Neuronal stem cell (in vitro differentiated cells): ENCODE data around the gene SHISAL1. TPM values are rescaled to one million over a fixed set of nuclear protein-coding genes. Genes with fewer than 3 reads are reported as not detected.

Experiments used
- DNase-seq: peaks from one replicate; pipeline ENCODE4 v3.0.0-alpha.2; 2013; ENCODE audit warnings: low spot score
- H2AFZ ChIP-seq: one replicate; pipeline ENCODE4 v1.6.1; 2013; ENCODE audit warnings: mild to moderate bottlenecking, low read length, inconsistent platforms
- H2AK5ac ChIP-seq: 2 replicates; pipeline ENCODE4 v1.6.1; 2013; ENCODE audit warnings: low read depth, mild to moderate bottlenecking, inconsistent platforms, low read length, moderate library complexity, mixed read lengths
- H2BK120ac ChIP-seq: 2 replicates; pipeline ENCODE4 v1.6.1; 2013; ENCODE audit warnings: low read depth, mild to moderate bottlenecking, inconsistent platforms, low read length, moderate library complexity, mixed read lengths
- H2BK12ac ChIP-seq: one replicate; pipeline ENCODE4 v1.6.1; 2013; ENCODE audit warnings: low read length, inconsistent platforms
- H2BK15ac ChIP-seq: 2 replicates; pipeline ENCODE4 v1.6.1; 2013; ENCODE audit warnings: mild to moderate bottlenecking, low read length, inconsistent platforms, mixed read lengths
- H2BK5ac ChIP-seq: one replicate; pipeline ENCODE4 v1.6.1; 2013; ENCODE audit warnings: inconsistent platforms, mild to moderate bottlenecking, low read length, moderate library complexity
- H3K14ac ChIP-seq: one replicate; pipeline ENCODE4 v1.6.1; 2013; ENCODE audit warnings: low read length, inconsistent platforms
- H3K18ac ChIP-seq: 2 replicates; pipeline ENCODE4 v1.6.1; 2013; ENCODE audit warnings: low read length, inconsistent platforms
- H3K23ac ChIP-seq: 2 replicates; pipeline ENCODE4 v1.6.1; 2013; ENCODE audit warnings: low read depth, mild to moderate bottlenecking, mixed read lengths, low read length, inconsistent platforms; ENCODE audit not compliant: poor library complexity
- H3K27ac ChIP-seq: replicated peaks from 3 replicates; pipeline ENCODE4 v1.5.1; 2013; ENCODE audit warnings: low read length, inconsistent platforms
- H3K27me3 ChIP-seq, 3 experiments: 2 replicates each; pipeline ENCODE4 v1.6.1; 2013; ENCODE audit warnings: low read length in 3 of 3, mild to moderate bottlenecking in 2 of 3, inconsistent platforms in 1 of 3, low read depth in 1 of 3, mixed read lengths in 1 of 3, moderate library complexity in 1 of 3; ENCODE audit not compliant: control insufficient read depth in 3 of 3, insufficient read depth in 3 of 3
- H3K36me3 ChIP-seq, 2 donors: replicated peaks in 1 of 2; 2 replicates each; pipeline ENCODE4 v1.6.1; 2013; ENCODE audit warnings: low read length in 2 of 2; ENCODE audit not compliant: control insufficient read depth in 2 of 2, insufficient read depth in 2 of 2
- H3K4ac ChIP-seq: 2 replicates; pipeline ENCODE4 v1.6.1; 2013; ENCODE audit warnings: inconsistent platforms, mild to moderate bottlenecking, low read length, moderate library complexity
- H3K4me1 ChIP-seq, 2 donors: 1 replicate in 1 of 2; 2 replicates in 1 of 2; pipeline ENCODE4 v1.6.1; 2013; ENCODE audit warnings: low read length in 2 of 2, low read depth in 1 of 2; ENCODE audit not compliant: control insufficient read depth in 2 of 2, insufficient read depth in 1 of 2
- H3K4me2 ChIP-seq: one replicate; pipeline ENCODE4 v1.6.1; 2013; ENCODE audit warnings: mild to moderate bottlenecking, low read length, inconsistent platforms; ENCODE audit not compliant: insufficient read depth, poor library complexity, severe bottlenecking
- H3K4me3 ChIP-seq, 2 donors: 2 replicates each; pipeline ENCODE4 v1.5.1; 2013; ENCODE audit warnings: low read length in 2 of 2, mild to moderate bottlenecking in 2 of 2, inconsistent platforms in 1 of 2, moderate library complexity in 1 of 2
- H3K79me1 ChIP-seq: one replicate; pipeline ENCODE4 v1.6.1; 2013; ENCODE audit warnings: low read depth, mild to moderate bottlenecking, inconsistent platforms, low read length, moderate library complexity
- H3K9ac ChIP-seq: one replicate; pipeline ENCODE4 v1.6.1; 2013; ENCODE audit warnings: mild to moderate bottlenecking, low read depth, low read length, inconsistent platforms; ENCODE audit not compliant: poor library complexity
- H3K9me3 ChIP-seq, 2 donors: replicated peaks in 1 of 2; 2 replicates each; pipeline versions ENCODE3 to v1.6.1; 2013; ENCODE audit warnings: low read length in 2 of 2, mild to moderate bottlenecking in 2 of 2, inconsistent platforms in 1 of 2, low read depth in 1 of 2, mixed read lengths in 1 of 2, moderate library complexity in 1 of 2; ENCODE audit not compliant: control insufficient read depth in 2 of 2, insufficient read depth in 1 of 2
- H4K8ac ChIP-seq: one replicate; pipeline ENCODE4 v1.6.1; 2013; ENCODE audit warnings: low read depth, mild to moderate bottlenecking, inconsistent platforms, low read length, moderate library complexity
- H4K91ac ChIP-seq: one replicate; pipeline ENCODE4 v1.6.1; 2013; ENCODE audit warnings: low read length, low read depth, mild to moderate bottlenecking, inconsistent platforms; ENCODE audit not compliant: poor library complexity
- WGBS, 2 donors: extraction: QIAGEN DNeasy Blood & Tissue Kit; methylation state at CpG; one replicate each; pipeline ENCODE4 v1.1.7; 2013; ENCODE audit warnings: missing lambda C conversion rate in 2 of 2, mixed read lengths in 1 of 2; ENCODE audit not compliant: insufficient read length in 2 of 2, insufficient replicate concordance in 1 of 2; ENCODE audit errors: extremely low coverage in 2 of 2; 5-methylcytosine and 5-hydroxymethylcytosine counted together
- polyA plus RNA-seq, 2 experiments: library from polyadenylated mRNA; stranded (reverse); fragments of 200-250 nt; gene quantifications; one replicate each; pipeline ENCODE4 v1.2.3, GENCODE V29; 2013

Gene SHISAL1
- 3.6 TPM for polyA plus RNA-seq (2013, experiment 1 of 2)
- polyA plus RNA-seq (2013, experiment 2 of 2) = 3.6 TPM

DNA sequence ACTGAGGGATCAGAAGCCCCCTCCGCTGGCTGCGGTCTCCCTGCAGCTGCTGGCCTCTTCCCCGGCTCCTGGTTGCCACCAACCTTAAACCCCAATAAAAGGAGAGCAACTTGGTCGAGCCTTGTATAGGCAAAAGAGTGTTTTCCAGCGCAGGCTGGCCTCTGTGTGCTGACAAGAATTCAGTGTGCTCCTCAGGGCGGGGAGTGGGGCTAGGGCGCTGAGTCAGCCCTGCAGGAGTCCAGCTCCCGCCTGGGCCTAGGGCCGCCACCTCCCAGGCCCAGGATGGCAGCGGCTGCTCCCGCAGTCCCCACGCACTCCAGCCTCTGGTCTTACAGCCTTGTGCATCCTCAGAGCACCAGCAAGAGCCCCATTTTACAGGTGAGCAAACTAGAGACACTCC, at the start of gene SHISAL1:
Gene SHISAL1 (minus strand): TSS at position 186 of the 400 bp plus-strand sequence. CDS start 12,006 bp downstream, outside the sequence.
- no peak for DNase-seq
- Histone ChIP-seq H3K4me3 (no peak within 1 kb of the TSS), H3K14ac (peak within 1 kb of the TSS; percentile 58), H3K4me1 (peaks cover 9 to 22% of the 10 kb centered on the region in 2 donors), H3K4me2 (no peak within 1 kb of the TSS), H3K27ac (no peak within 1 kb of the TSS), H3K4ac (peak within 1 kb of the TSS; percentile 53), H3K79me1 (no peaks in the 10 kb centered on the region), H4K91ac (no peak within 1 kb of the TSS), H2AK5ac (peak within 1 kb of the TSS; percentile 82), H3K23ac (peak within 1 kb of the TSS; percentile 18), H2BK5ac (peak within 1 kb of the TSS; percentile 55), H3K9ac (no peak within 1 kb of the TSS), H3K9me3 (no peaks in the 10 kb centered on the region), H2BK15ac (peak within 1 kb of the TSS; percentile 56), H2AFZ (no peak within 1 kb of the TSS), H2BK120ac (peak within 1 kb of the TSS; percentile 9), H3K27me3 (no peaks in the 10 kb centered on the region), H3K18ac (peak within 1 kb of the TSS; percentile 55), H3K36me3 (no peaks in the 10 kb centered on the region), H4K8ac (peak within 1 kb of the TSS; percentile 78), H2BK12ac (no peak within 1 kb of the TSS)
- no CpG with 5 or more reads among the region's 12 CpGs for WGBS, 2 donors

DNA sequence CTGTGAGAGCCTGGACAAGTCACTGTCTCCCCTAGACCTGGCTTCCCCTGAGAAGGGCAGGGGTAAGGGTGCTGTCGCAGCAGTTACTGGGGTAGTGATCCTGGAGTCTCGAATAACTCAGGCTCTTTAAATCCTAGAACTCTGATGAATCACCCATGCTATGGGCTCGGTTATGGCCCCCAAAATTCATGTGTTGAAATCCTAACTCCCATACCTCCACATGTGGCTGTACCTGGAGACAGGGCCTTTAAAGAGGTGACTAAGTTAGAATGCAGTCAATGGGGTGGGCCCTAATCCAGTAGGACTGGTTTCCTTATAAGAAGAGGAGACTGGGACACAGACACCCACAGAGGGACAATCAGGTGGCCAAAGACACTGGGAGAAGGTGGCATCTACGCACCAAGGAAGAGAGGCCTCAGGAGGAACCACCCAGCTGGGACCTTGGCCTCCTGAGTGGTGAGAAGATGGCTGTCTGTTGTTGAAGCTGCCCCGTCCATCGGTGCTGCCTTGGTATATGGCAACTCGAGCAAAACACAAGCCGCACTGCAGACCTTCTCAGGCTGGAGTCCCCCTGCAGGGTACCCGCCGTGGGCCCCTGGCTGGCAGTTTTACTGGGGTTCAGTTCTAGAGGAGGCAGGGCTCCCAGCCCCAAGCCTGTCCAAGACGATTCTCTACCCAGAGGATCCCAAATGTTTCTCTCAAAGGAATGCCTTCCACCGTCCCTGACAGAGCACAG, 48.8 kb upstream of the SHISAL1 start:
- Histone ChIP-seq H3K27ac (no peak overlapping the region), H3K36me3 (no peaks in the 10 kb centered on the region), H2AFZ (no peak overlapping the region), H3K4ac (no peak overlapping the region), H2BK15ac (peak overlapping the region; percentile 63), H3K23ac (no peak overlapping the region), H2BK120ac (no peak overlapping the region), H2AK5ac (peak overlapping the region; percentile 88), H4K8ac (no peak overlapping the region), H3K4me2 (no peak overlapping the region), H3K4me1 (peaks cover 19 to 31% of the 10 kb centered on the region in 2 donors), H4K91ac (no peak overlapping the region), H3K9ac (peak overlapping the region; percentile 32), H2BK12ac (no peak overlapping the region), H3K79me1 (peaks cover 2% of the 10 kb centered on the region), H3K18ac (peak overlapping the region; percentile 72), H3K9me3 (no peaks in the 10 kb centered on the region), H3K4me3 (no peak overlapping the region), H2BK5ac (no peak overlapping the region), H3K14ac (no peak overlapping the region), H3K27me3 (peaks cover 0 to 28% (median 0%) of the 10 kb centered on the region in 3 experiments)
- no CpG with 5 or more reads among the region's 12 CpGs for WGBS, 2 donors
- DNase-seq = no peak

DNA sequence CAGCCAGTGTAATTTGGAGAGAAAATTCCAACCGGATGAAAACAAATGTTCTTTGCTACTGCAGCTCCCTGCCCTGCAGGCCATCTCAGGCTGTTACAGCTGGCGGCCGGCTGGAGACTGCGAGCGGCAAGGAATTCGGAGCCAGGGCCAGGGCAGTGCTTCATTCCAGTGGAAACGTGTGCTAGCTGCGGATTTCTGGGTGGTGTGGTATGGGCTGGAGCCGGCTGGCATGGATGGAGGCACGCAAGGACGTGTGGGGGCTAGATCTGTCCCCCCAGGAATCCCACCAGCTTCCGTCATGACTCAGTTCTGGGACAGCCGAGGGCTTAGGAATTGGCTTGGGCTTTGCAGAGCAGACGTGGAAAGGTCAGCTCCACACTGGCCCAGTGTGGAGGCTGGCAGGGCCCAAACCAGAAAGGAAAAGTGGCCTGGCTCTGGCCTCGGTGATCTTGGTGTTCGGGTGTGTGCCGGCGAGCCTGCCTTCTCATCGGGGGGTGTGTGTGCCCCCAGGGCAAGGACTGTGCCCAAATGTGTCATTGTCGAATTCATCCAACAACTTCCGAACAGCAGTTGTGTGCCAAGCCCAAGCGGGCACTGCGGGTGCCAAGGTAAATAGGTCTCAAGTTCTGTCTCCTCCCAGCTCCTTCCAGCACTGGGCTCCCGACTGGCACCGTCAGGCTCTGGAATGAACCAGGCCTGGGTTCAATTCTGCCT, 48.1 kb upstream of the SHISAL1 start:
- H4K91ac ChIP-seq = no peak overlapping the region
- peaks cover 0 to 28% (median 0%) of the 10 kb centered on the region in 3 experiments for H3K27me3 ChIP-seq
- no peak overlapping the region for H2AFZ ChIP-seq
- no peak overlapping the region for H4K8ac ChIP-seq
- peaks cover 2% of the 10 kb centered on the region for H3K79me1 ChIP-seq
- H3K27ac ChIP-seq = no peak overlapping the region
- no peak overlapping the region for H3K23ac ChIP-seq
- no peaks in the 10 kb centered on the region for H3K36me3 ChIP-seq
- peak overlapping the region; percentile 21 for H2BK120ac ChIP-seq
- H3K18ac ChIP-seq = peak overlapping the region; percentile 85
- H2AK5ac ChIP-seq = peak overlapping the region; percentile 88
- no peak overlapping the region for H3K14ac ChIP-seq
- H2BK12ac ChIP-seq = no peak overlapping the region
- H3K9ac ChIP-seq = peak overlapping the region; percentile 32
- H3K4ac ChIP-seq = no peak overlapping the region
- no peak for DNase-seq
- no peak overlapping the region for H3K4me3 ChIP-seq
- H3K9me3 ChIP-seq = no peaks in the 10 kb centered on the region
- no CpG with 5 or more reads among the region's 25 CpGs for WGBS, 2 donors
- H3K4me1 ChIP-seq = peaks cover 12 to 24% of the 10 kb centered on the region in 2 donors
- no peak overlapping the region for H3K4me2 ChIP-seq
- no peak overlapping the region for H2BK5ac ChIP-seq
- H2BK15ac ChIP-seq = peak overlapping the region; percentile 45

DNA sequence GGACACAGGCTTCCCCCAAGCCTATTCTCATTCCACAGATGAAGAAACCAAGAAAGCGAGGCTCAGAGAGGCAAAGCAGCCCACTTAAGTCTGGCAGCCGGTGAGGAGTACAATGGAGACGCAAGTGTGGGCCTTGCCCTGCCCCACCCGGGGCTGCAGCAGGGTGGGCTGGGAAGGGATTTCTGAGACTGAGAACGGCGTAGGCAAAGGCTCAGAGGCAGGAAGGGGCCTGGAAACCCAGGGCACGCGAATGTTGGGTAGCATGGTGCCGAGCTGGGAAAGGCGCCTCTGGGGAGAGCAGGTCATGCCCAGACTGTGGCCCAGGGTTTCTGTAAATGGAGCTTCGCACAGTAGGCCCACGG, 47.5 kb upstream of the SHISAL1 start:
- Histone ChIP-seq H3K14ac (no peak overlapping the region), H3K4me2 (no peak overlapping the region), H3K9me3 (no peaks in the 10 kb centered on the region), H3K4me1 (peaks cover 10 to 24% of the 10 kb centered on the region in 2 donors), H3K27me3 (peaks cover 0 to 28% (median 0%) of the 10 kb centered on the region in 3 experiments), H3K4ac (no peak overlapping the region), H3K4me3 (no peak overlapping the region), H3K9ac (no peak overlapping the region), H3K23ac (no peak overlapping the region), H2AK5ac (peak overlapping the region; percentile 59), H4K91ac (no peak overlapping the region), H2BK5ac (no peak overlapping the region), H3K18ac (peak overlapping the region; percentile 5), H2BK15ac (peak overlapping the region; percentile 45), H2BK12ac (no peak overlapping the region), H3K27ac (no peak overlapping the region), H4K8ac (no peak overlapping the region), H3K79me1 (peaks cover 2% of the 10 kb centered on the region), H2AFZ (no peak overlapping the region), H2BK120ac (peak overlapping the region; percentile 21), H3K36me3 (no peaks in the 10 kb centered on the region)
- no peak for DNase-seq
- WGBS, 2 donors = no CpG with 5 or more reads among the region's 12 CpGs
